ENCODE results near the gene NPFF. TPM values are rescaled to one million over a fixed set of nuclear protein-coding genes. Genes with fewer than 3 reads are reported as not detected.

Gene NPFF
- total and polyA plus RNA-seq, 11 donors: not detected

GRCh38 chr12:53523131-53523530 is 15.8 kb upstream of the NPFF start:
- Histone ChIP-seq H3K9me3 (no peaks in the 10 kb centered on the region), H3K4me1 (no peaks in the 10 kb centered on the region), H3K27me3 (no peaks in the 10 kb centered on the region), H3K27ac (no peak overlapping the region), H3K36me3 (peaks cover 0 to 100% (median 99%) of the 10 kb centered on the region in 9 donors), H3K4me3 (no peak overlapping the region)
- no peak for DNase-seq
- intact Hi-C loops (cut with DNase I): no loop called here
- WGBS, 4 donors: 93 to 100% (median 96%) methylated on average over 3 of the region's 3 CpGs
- TF ChIP-seq POLR2A (IDR thresholded peaks at IDR 0.05) (no peak), CTCF (IDR thresholded peaks at IDR 0.05) (no peak)
- ATAC-seq: no peak

GRCh38 chr12:53518381-53518780 is 11.1 kb upstream of the NPFF start:
- no peak for DNase-seq
- no peak for TF ChIP-seq POLR2A (IDR thresholded peaks at IDR 0.05)
- TF ChIP-seq CTCF (IDR thresholded peaks at IDR 0.05): no peak
- 84 to 93% (median 89%) methylated on average over 5 of the region's 5 CpGs for WGBS, 4 donors
- H3K4me3 ChIP-seq: no peak overlapping the region
- peaks cover 2 to 100% (median 100%) of the 10 kb centered on the region in 9 donors for H3K36me3 ChIP-seq
- intact Hi-C loops (cut with DNase I): no loop called here
- H3K9me3 ChIP-seq: no peaks in the 10 kb centered on the region
- no peaks in the 10 kb centered on the region for H3K27me3 ChIP-seq
- no peak overlapping the region for H3K27ac ChIP-seq
- no peak for ATAC-seq
- no peaks in the 10 kb centered on the region for H3K4me1 ChIP-seq

GRCh38 chr12:53516758-53517455 is 9.6 kb upstream of the NPFF start:
- intact Hi-C loops (cut with DNase I): no loop called here
- peaks cover 2 to 100% (median 100%) of the 10 kb centered on the region in 9 donors for H3K36me3 ChIP-seq
- DNase-seq: no peak
- H3K27ac ChIP-seq: no peak overlapping the region
- H3K4me1 ChIP-seq: no peaks in the 10 kb centered on the region
- H3K4me3 ChIP-seq: no peak overlapping the region
- no peaks in the 10 kb centered on the region for H3K9me3 ChIP-seq
- peak in 1 of 4 donors; percentile 12 for ATAC-seq
- 85 to 89% (median 89%) methylated on average over 13 of the region's 13 CpGs for WGBS, 4 donors
- TF ChIP-seq CTCF (IDR thresholded peaks at IDR 0.05) (no peak), POLR2A (IDR thresholded peaks at IDR 0.05) (no peak)
- no peaks in the 10 kb centered on the region for H3K27me3 ChIP-seq

GRCh38 chr12:53515291-53515680 is 8.0 kb upstream of the NPFF start:
- TF ChIP-seq POLR2A (IDR thresholded peaks at IDR 0.05): no peak
- no peak for TF ChIP-seq CTCF (IDR thresholded peaks at IDR 0.05)
- DNase-seq (no peak), ATAC-seq (no peak)
- Histone ChIP-seq H3K4me3 (no peak overlapping the region), H3K36me3 (peaks cover 2 to 100% (median 98%) of the 10 kb centered on the region in 9 donors), H3K9me3 (no peaks in the 10 kb centered on the region), H3K27ac (no peak overlapping the region), H3K27me3 (no peaks in the 10 kb centered on the region), H3K4me1 (no peaks in the 10 kb centered on the region)
- intact Hi-C loops (cut with DNase I): no loop called here
- WGBS, 4 donors: 73 to 83% (median 78%) methylated on average over 2 of the region's 2 CpGs
